Endodermal cell (in vitro differentiated cells): Measurements from ENCODE around the gene SLC44A1. TPM values are rescaled to one million over a fixed set of nuclear protein-coding genes. Genes with fewer than 3 reads are reported as not detected.
A peak's percentile ranks its signal among the peaks of the same experiment; 100 is the strongest.

Source experiments
- DNase-seq: peaks from one replicate; pipeline ENCODE4 v3.0.0-alpha.2; 2017
- H3K27ac ChIP-seq: 2 replicates; pipeline ENCODE4 v1.5.1; 2013; ENCODE audit warnings: mild to moderate bottlenecking, low read depth, low read length, moderate library complexity
- H3K27me3 ChIP-seq: 2 replicates; pipeline ENCODE4 v1.6.1; 2013; ENCODE audit warnings: mild to moderate bottlenecking, low read length, moderate library complexity; ENCODE audit not compliant: insufficient read depth, control insufficient read depth, poor library complexity, severe bottlenecking
- H3K36me3 ChIP-seq: 2 replicates; pipeline ENCODE4 v1.7.0; 2013; ENCODE audit warnings: mild to moderate bottlenecking, low read length, moderate library complexity; ENCODE audit not compliant: control insufficient read depth, insufficient read depth
- H3K4me1 ChIP-seq: one replicate; pipeline ENCODE4 v1.7.0; 2013; ENCODE audit warnings: low read length; ENCODE audit not compliant: control insufficient read depth, insufficient read depth
- H3K4me3 ChIP-seq: 2 replicates; pipeline ENCODE4 v1.5.1; 2013; ENCODE audit warnings: mild to moderate bottlenecking, low read length, moderate library complexity
- H3K9ac ChIP-seq: 2 replicates; pipeline ENCODE4 v1.6.1; 2013; ENCODE audit warnings: mild to moderate bottlenecking, low read length, moderate library complexity; ENCODE audit not compliant: poor library complexity, severe bottlenecking; ENCODE audit errors: extremely low read depth
- H3K9me3 ChIP-seq: 2 replicates; pipeline ENCODE4 v1.6.1; 2013; ENCODE audit warnings: mild to moderate bottlenecking, low read length, moderate library complexity; ENCODE audit not compliant: control insufficient read depth
- H3K27ac Mint-ChIP-seq: 2 replicates; pipeline ENCODE4 v1.8.0; 2020; ENCODE audit warnings: mixed read lengths
- H3K27me3 Mint-ChIP-seq: 2 replicates; pipeline ENCODE4 v1.8.0; 2021; ENCODE audit warnings: mild to moderate bottlenecking, mixed read lengths; ENCODE audit not compliant: insufficient read depth
- H3K36me3 Mint-ChIP-seq: 2 replicates; pipeline ENCODE4 v1.8.0; 2020; ENCODE audit warnings: low read depth, mixed read lengths
- H3K4me1 Mint-ChIP-seq: 2 replicates; pipeline ENCODE4 v1.8.0; 2020; ENCODE audit warnings: mixed read lengths
- H3K4me3 Mint-ChIP-seq: 2 replicates; pipeline ENCODE4 v1.8.0; 2020; ENCODE audit warnings: mild to moderate bottlenecking, moderate library complexity, mixed read lengths
- H3K9me3 Mint-ChIP-seq: 2 replicates; pipeline ENCODE4 v1.8.0; 2020; ENCODE audit warnings: mild to moderate bottlenecking, mixed read lengths
- WGBS, 2 experiments: methylation state at CpG; one replicate each; pipeline versions ENCODE4 v1.1.5 to v1.1.7; 2013; ENCODE audit warnings: missing lambda C conversion rate in 2 of 2, mixed read lengths in 1 of 2; ENCODE audit not compliant: insufficient coverage in 1 of 2, insufficient read length in 1 of 2; 5-methylcytosine and 5-hydroxymethylcytosine counted together
- total RNA-seq, 2 donors: library from RNA; stranded (reverse); fragmentation: NEBNext Ultra II Directional in 1 of 2; extraction: Animal tissue kit (Norgen Biotek cat#: 25700) in 1 of 2; gene quantifications; 2 replicates in 1 of 2; 3 replicates in 1 of 2; pipeline ENCODE4 v1.2.1, GENCODE V29; 2021
- TF ChIP-seq, protein P1 (sequence below): fragments of 200-600 bp; sonication (generic); conservative IDR thresholded peaks from 2 replicates; pipeline ENCODE4 v1.5.0; 2021; ENCODE audit warnings: antibody characterized with exemption, mild to moderate bottlenecking

The SLC44A1 gene
- total RNA-seq, 2 donors from 2014 or later = 69.7 to 73.4 TPM

GRCh38 chr9:105437704-105438103 lies 193.3 kb downstream of the SLC44A1 start:
- Histone ChIP-seq H3K27ac (no peak overlapping the region), H3K36me3 (no peaks in the 10 kb centered on the region), H3K9me3 (peaks cover 38% of the 10 kb centered on the region), H3K4me3 (peak overlapping the region; percentile 10), H3K9ac (no peak overlapping the region), H3K4me1 (peaks cover 3% of the 10 kb centered on the region), H3K27me3 (no peaks in the 10 kb centered on the region)
- WGBS, 2 experiments = 38 to 49% methylated on average over 1 of the region's 1 CpG
- H3K36me3 Mint-ChIP-seq = peaks cover 10% of the 10 kb centered on the region
- peaks cover 18% of the 10 kb centered on the region for H3K4me1 Mint-ChIP-seq
- H3K27ac Mint-ChIP-seq = peak overlapping the region; percentile 86
- no peak for DNase-seq
- H3K9me3 Mint-ChIP-seq = peaks cover 42% of the 10 kb centered on the region
- H3K4me3 Mint-ChIP-seq = peak overlapping the region; percentile 3
- no peaks in the 10 kb centered on the region for H3K27me3 Mint-ChIP-seq
- TF ChIP-seq, protein P1, sequence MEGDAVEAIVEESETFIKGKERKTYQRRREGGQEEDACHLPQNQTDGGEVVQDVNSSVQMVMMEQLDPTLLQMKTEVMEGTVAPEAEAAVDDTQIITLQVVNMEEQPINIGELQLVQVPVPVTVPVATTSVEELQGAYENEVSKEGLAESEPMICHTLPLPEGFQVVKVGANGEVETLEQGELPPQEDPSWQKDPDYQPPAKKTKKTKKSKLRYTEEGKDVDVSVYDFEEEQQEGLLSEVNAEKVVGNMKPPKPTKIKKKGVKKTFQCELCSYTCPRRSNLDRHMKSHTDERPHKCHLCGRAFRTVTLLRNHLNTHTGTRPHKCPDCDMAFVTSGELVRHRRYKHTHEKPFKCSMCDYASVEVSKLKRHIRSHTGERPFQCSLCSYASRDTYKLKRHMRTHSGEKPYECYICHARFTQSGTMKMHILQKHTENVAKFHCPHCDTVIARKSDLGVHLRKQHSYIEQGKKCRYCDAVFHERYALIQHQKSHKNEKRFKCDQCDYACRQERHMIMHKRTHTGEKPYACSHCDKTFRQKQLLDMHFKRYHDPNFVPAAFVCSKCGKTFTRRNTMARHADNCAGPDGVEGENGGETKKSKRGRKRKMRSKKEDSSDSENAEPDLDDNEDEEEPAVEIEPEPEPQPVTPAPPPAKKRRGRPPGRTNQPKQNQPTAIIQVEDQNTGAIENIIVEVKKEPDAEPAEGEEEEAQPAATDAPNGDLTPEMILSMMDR = no peak

GRCh38 chr9:105438141-105438806 lies 193.8 kb downstream of the SLC44A1 start:
- Mint-ChIP-seq H3K4me3 (peak overlapping the region; percentile 3), H3K4me1 (peaks cover 18% of the 10 kb centered on the region), H3K36me3 (peaks cover 10% of the 10 kb centered on the region), H3K27ac (peak overlapping the region; percentile 86), H3K27me3 (no peaks in the 10 kb centered on the region), H3K9me3 (peaks cover 42% of the 10 kb centered on the region)
- no peak for DNase-seq
- TF ChIP-seq, protein P1 = no peak
- H3K4me1 ChIP-seq = peaks cover 3% of the 10 kb centered on the region
- H3K36me3 ChIP-seq = no peaks in the 10 kb centered on the region
- H3K9me3 ChIP-seq = peaks cover 38% of the 10 kb centered on the region
- WGBS, 2 experiments = 86 to 92% methylated on average over 4 to 7 of the region's 8 CpGs
- H3K9ac ChIP-seq = no peak overlapping the region
- H3K27me3 ChIP-seq = no peaks in the 10 kb centered on the region
- H3K27ac ChIP-seq = no peak overlapping the region
- H3K4me3 ChIP-seq = peak overlapping the region; percentile 10

GRCh38 chr9:105439428-105439827 lies 195.0 kb downstream of the SLC44A1 start:
- H3K36me3 Mint-ChIP-seq = peaks cover 10% of the 10 kb centered on the region

More at GRCh38 chr9:105439428-105439827, 195.0 kb downstream of the SLC44A1 start:
- Mint-ChIP-seq H3K4me3 (no peak overlapping the region), H3K4me1 (peaks cover 24% of the 10 kb centered on the region), H3K9me3 (peaks cover 39% of the 10 kb centered on the region), H3K27ac (no peak overlapping the region), H3K27me3 (no peaks in the 10 kb centered on the region)
- peaks cover 32% of the 10 kb centered on the region for H3K9me3 ChIP-seq
- H3K27ac ChIP-seq = no peak overlapping the region
- peak overlapping the region; percentile 30 for H3K4me3 ChIP-seq
- H3K36me3 ChIP-seq = no peaks in the 10 kb centered on the region
- H3K27me3 ChIP-seq = no peaks in the 10 kb centered on the region
- DNase-seq = no peak
- TF ChIP-seq, protein P1 = no peak
- no peak overlapping the region for H3K9ac ChIP-seq
- H3K4me1 ChIP-seq = peaks cover 6% of the 10 kb centered on the region
